Hepatocyte (in vitro differentiated cells): Measurements from ENCODE around the gene NUMB. TPM values are rescaled to one million over a fixed set of nuclear protein-coding genes. Genes with fewer than 3 reads are reported as not detected.

ENCODE experiments used
- DNase-seq: peaks from one replicate; pipeline ENCODE4 v3.0.0-alpha.2; 2016; ENCODE audit warnings: low spot score
- H2AFZ ChIP-seq: fragments of 200-600 bp; sonication (generic); 2 replicates; pipeline ENCODE4 v1.6.0; 2016; ENCODE audit warnings: antibody characterized with exemption, mild to moderate bottlenecking
- H3K27ac ChIP-seq: fragments of 200-600 bp; sonication (generic); 2 replicates; pipeline ENCODE4 v1.5.1; 2016; ENCODE audit warnings: mild to moderate bottlenecking
- H3K27me3 ChIP-seq: fragments of 200-600 bp; sonication (generic); 2 replicates; pipeline ENCODE4 v1.6.1; 2016
- H3K36me3 ChIP-seq: fragments of 200-600 bp; sonication (generic); replicated peaks from 2 replicates; pipeline ENCODE4 v1.5.1; 2016; ENCODE audit warnings: low read depth; ENCODE audit not compliant: insufficient read depth
- H3K4me1 ChIP-seq: fragments of 200-600 bp; sonication (generic); 2 replicates; pipeline ENCODE4 v1.5.1; 2016; ENCODE audit warnings: mild to moderate bottlenecking, moderate library complexity; ENCODE audit not compliant: insufficient read depth
- H3K4me2 ChIP-seq: fragments of 200-600 bp; sonication (generic); 2 replicates; pipeline ENCODE4 v1.6.0; 2016
- H3K4me3 ChIP-seq: fragments of 200-600 bp; sonication (generic); 2 replicates; pipeline ENCODE4 v1.5.1; 2016; ENCODE audit warnings: mild to moderate bottlenecking
- H3K79me2 ChIP-seq: fragments of 200-600 bp; sonication (generic); 2 replicates; pipeline ENCODE4 v1.6.0; 2017; ENCODE audit warnings: mild to moderate bottlenecking
- H3K9me2 ChIP-seq: fragments of 200-600 bp; sonication (generic); replicated peaks from 2 replicates; pipeline ENCODE4 v1.6.0; 2017; ENCODE audit warnings: mild to moderate bottlenecking; ENCODE audit not compliant: insufficient read depth
- H3K9me3 ChIP-seq: fragments of 200-600 bp; sonication (generic); 2 replicates; pipeline ENCODE4 v1.5.1; 2016; ENCODE audit warnings: low read depth, mild to moderate bottlenecking
- H4K20me1 ChIP-seq: fragments of 200-600 bp; sonication (generic); 2 replicates; pipeline ENCODE4 v1.6.0; 2016; ENCODE audit warnings: mild to moderate bottlenecking; ENCODE audit not compliant: insufficient read depth, poor library complexity, severe bottlenecking
- EZH2 ChIP-seq: fragments of 200-600 bp; sonication (generic); IDR thresholded peaks from 2 replicates; pipeline ENCODE4 v1.6.1; 2016; ENCODE audit warnings: antibody characterized with exemption, mild to moderate bottlenecking, borderline replicate concordance
- EZH2phosphoT487 ChIP-seq: fragments of 200-600 bp; sonication (generic); IDR thresholded peaks from one replicate; pipeline ENCODE4 v1.6.1; 2018; ENCODE audit warnings: antibody characterized with exemption, mild to moderate bottlenecking, low read depth, moderate library complexity; ENCODE audit not compliant: unreplicated experiment, severe bottlenecking
- WGBS: methylation state at CpG from one replicate; pipeline ENCODE4 v1.1.6; 2016; ENCODE audit warnings: low lambda C conversion rate; ENCODE audit errors: missing lambda C conversion rate; 5-methylcytosine and 5-hydroxymethylcytosine counted together
- polyA plus RNA-seq: library from polyadenylated mRNA; unstranded; fragments of >200 nt; fragmentation: Nextera tagmentation; extraction: Ambion mirVana; gene quantifications from 2 replicates; pipeline ENCODE4 v1.2.1, GENCODE V29; 2016
- total RNA-seq: library from RNA; depleted of rRNA; stranded (reverse); fragments of >200 nt; gene quantifications from 2 replicates; pipeline ENCODE4 v1.2.3, GENCODE V29; 2014
- TF ChIP-seq, protein P1 (sequence below): fragments of 200-600 bp; sonication (generic); IDR thresholded peaks from 2 replicates; pipeline ENCODE4 v1.5.1; 2016; ENCODE audit warnings: antibody characterized with exemption, mild to moderate bottlenecking; ENCODE audit not compliant: poor library complexity

Gene NUMB
- total and polyA plus RNA-seq, 2 experiments from 2014 or later = 35.3 to 45.8 TPM

DNA sequence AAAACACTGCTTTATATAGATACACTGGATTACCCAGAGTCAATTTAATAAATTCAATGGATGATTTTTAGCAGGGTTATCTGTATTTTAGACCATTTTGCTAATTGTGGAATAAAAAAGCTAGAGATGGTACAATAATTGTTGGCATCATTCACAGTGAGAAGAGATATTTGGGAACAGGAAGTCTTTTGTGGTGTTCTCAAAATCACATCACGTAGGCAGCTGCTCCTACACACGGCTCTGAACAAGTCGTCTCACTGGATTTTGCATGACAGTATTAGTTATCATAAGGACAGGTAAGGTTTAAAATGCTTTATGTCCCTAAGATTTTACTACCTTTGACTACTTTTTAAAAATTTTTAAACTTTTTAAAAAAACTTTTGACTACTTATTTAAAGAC is 169.0 kb downstream of the NUMB start:
- Histone ChIP-seq H3K9me2 (no peaks in the 10 kb centered on the region), H3K36me3 (no peaks in the 10 kb centered on the region), H4K20me1 (no peaks in the 10 kb centered on the region), H3K4me2 (no peak overlapping the region), H3K4me3 (no peak overlapping the region), H3K4me1 (peaks cover 9% of the 10 kb centered on the region), H3K27me3 (no peaks in the 10 kb centered on the region), H2AFZ (no peak overlapping the region), H3K9me3 (no peaks in the 10 kb centered on the region), H3K27ac (no peak overlapping the region), H3K79me2 (no peaks in the 10 kb centered on the region)
- no peak for DNase-seq
- 87% methylated on average over 3 of the region's 3 CpGs for WGBS
- no peak for TF ChIP-seq EZH2
- no peak for TF ChIP-seq EZH2phosphoT487
- TF ChIP-seq, protein P1, sequence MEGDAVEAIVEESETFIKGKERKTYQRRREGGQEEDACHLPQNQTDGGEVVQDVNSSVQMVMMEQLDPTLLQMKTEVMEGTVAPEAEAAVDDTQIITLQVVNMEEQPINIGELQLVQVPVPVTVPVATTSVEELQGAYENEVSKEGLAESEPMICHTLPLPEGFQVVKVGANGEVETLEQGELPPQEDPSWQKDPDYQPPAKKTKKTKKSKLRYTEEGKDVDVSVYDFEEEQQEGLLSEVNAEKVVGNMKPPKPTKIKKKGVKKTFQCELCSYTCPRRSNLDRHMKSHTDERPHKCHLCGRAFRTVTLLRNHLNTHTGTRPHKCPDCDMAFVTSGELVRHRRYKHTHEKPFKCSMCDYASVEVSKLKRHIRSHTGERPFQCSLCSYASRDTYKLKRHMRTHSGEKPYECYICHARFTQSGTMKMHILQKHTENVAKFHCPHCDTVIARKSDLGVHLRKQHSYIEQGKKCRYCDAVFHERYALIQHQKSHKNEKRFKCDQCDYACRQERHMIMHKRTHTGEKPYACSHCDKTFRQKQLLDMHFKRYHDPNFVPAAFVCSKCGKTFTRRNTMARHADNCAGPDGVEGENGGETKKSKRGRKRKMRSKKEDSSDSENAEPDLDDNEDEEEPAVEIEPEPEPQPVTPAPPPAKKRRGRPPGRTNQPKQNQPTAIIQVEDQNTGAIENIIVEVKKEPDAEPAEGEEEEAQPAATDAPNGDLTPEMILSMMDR = no peak

DNA sequence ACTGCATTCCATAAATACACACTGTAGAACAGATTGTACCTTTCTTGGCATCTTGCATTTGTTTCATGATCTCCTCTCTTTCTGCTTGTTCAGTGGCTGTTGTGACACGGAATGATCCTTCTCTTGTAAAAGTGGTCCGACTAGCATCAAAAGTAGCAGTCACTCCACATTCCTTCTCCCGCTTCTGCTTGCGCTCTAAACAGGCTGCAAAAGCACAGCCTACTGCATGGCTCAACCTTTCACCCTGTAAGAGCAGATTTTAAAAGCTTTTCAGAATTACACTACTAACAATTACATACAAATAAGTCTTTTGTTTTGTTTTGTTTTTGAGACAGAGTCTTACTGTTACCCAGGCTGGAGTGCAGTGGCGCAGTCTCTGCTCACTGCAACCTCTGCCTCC is 171.3 kb downstream of the NUMB start:
- H3K4me1 ChIP-seq = peaks cover 9% of the 10 kb centered on the region
- no peaks in the 10 kb centered on the region for H3K79me2 ChIP-seq
- 80% methylated on average over 5 of the region's 5 CpGs for WGBS
- H3K27me3 ChIP-seq = no peaks in the 10 kb centered on the region
- H3K4me3 ChIP-seq = no peak overlapping the region
- no peaks in the 10 kb centered on the region for H3K9me3 ChIP-seq
- no peak overlapping the region for H3K4me2 ChIP-seq
- TF ChIP-seq EZH2phosphoT487 (no peak), EZH2 (no peak)
- TF ChIP-seq, protein P1 = no peak
- H2AFZ ChIP-seq = no peak overlapping the region
- no peaks in the 10 kb centered on the region for H3K9me2 ChIP-seq
- H3K27ac ChIP-seq = no peak overlapping the region
- no peaks in the 10 kb centered on the region for H4K20me1 ChIP-seq
- no peaks in the 10 kb centered on the region for H3K36me3 ChIP-seq
- no peak for DNase-seq

DNA sequence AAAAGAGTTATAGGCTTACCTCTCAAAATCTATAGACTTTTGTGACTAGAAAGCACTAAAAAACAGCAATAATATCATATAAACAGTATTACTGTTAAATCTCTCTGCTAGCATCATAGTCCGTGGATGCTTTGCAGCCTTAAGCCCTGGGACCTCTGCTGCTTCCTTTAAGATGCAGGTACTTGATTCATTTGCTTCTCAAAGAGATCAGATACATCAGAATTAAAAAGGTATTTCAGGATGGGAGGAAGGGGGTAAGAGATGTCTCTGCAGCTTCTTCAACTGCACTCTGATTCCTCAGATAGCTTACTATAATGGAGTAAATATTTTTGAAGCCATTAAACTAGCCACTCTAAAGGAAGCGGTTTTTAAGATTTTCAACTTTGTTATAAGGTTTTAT is 171.7 kb downstream of the NUMB start:
- no peak for DNase-seq
- Histone ChIP-seq H3K9me3 (no peaks in the 10 kb centered on the region), H3K79me2 (no peaks in the 10 kb centered on the region), H3K4me1 (peaks cover 9% of the 10 kb centered on the region), H3K36me3 (no peaks in the 10 kb centered on the region), H3K4me2 (no peak overlapping the region), H3K4me3 (no peak overlapping the region), H3K27ac (no peak overlapping the region), H3K27me3 (no peaks in the 10 kb centered on the region), H2AFZ (no peak overlapping the region), H4K20me1 (no peaks in the 10 kb centered on the region), H3K9me2 (no peaks in the 10 kb centered on the region)
- TF ChIP-seq EZH2phosphoT487 (no peak), EZH2 (no peak)
- TF ChIP-seq, protein P1 = no peak
- 82% methylated on average over 2 of the region's 2 CpGs for WGBS

DNA sequence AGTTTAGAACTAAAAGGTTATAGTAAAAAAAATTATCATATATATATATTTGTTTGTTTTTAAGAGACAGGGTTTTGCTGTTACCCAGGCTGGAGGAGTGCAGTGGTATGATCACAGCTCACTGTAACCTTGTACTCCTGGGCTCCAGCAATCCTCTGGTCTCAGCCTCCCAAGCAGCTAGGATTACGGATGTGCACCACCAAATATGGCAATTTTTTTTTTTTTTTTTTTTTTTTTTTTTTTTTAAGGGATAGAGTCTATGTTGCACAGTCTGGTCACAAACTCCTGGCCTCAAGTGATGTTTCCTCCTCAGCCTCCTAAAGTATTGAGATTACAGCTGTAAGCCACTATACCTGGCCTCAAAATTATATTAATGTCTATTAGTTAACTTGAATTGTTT is 172.4 kb downstream of the NUMB start:
- WGBS = 93% methylated on average over 1 of the region's 1 CpG
- H3K9me2 ChIP-seq = no peaks in the 10 kb centered on the region
- H4K20me1 ChIP-seq = no peaks in the 10 kb centered on the region
- H3K4me3 ChIP-seq = no peak overlapping the region
- DNase-seq = no peak
- no peak overlapping the region for H3K4me2 ChIP-seq
- no peaks in the 10 kb centered on the region for H3K27me3 ChIP-seq
- H3K36me3 ChIP-seq = no peaks in the 10 kb centered on the region
- TF ChIP-seq, protein P1 = no peak
- TF ChIP-seq EZH2 (no peak), EZH2phosphoT487 (no peak)
- H3K27ac ChIP-seq = no peak overlapping the region
- H3K4me1 ChIP-seq = peaks cover 9% of the 10 kb centered on the region
- H2AFZ ChIP-seq = no peak overlapping the region
- no peaks in the 10 kb centered on the region for H3K79me2 ChIP-seq
- H3K9me3 ChIP-seq = no peaks in the 10 kb centered on the region
